Cerebellar cortex (tissue), 1 donor: ENCODE measurements around the gene TRRAP.

ENCODE experiments used
- DNase-seq: peaks from one replicate; pipeline ENCODE4 v3.0.0-alpha.2; 2015; ENCODE audit warnings: low spot score

The TRRAP gene

DNA sequence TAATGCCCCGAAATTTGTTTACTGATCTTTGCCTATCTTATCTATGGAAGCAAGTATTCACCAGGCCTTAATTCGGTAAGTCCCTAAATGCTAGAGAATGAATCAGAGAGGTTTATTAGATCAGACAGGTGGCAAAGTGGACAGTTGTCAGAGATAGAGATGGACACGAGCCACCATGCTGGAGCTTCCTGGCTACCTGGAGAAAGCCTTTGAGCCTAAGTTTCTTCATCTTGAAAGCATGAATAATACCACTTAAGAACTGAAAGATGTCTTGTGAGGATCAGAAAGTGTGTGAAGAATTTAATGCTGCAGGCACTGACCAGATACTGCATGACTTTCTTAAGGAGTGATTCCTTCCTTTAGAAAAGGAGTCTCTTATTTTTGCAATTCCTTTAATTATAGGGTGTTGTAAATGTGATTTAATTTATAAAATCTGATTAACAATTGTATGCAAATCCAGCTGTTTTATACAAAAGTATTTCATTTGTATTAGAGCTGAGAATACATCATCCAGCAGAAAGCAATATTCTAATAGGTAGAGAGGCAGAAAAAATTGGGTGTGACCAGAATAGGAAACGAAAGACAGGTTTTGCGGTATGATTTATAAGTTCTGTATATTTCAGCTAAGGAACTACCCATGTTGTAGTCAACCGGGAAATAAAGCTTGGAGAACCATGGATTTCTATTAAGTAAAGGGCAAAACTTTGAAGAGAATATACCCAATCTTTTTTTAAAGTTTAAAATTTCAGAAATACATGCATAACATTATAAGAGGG lies 182.9 kb downstream of the TRRAP start:
- DNase-seq, result peak; percentile 54
